GM18505 (cell line): Measurements from ENCODE around the gene SNRNP48.

Experiments
- ATAC-seq: cut with Tn5 transposase; IDR thresholded peaks from one replicate; pipeline ENCODE4 v1.9.1; 2021; ENCODE audit not compliant: unreplicated experiment
- POLR2A ChIP-seq: IDR thresholded peaks from 4 replicates; pipeline ENCODE4 v1.6.1; 2011; ENCODE audit warnings: borderline replicate concordance; ENCODE audit not compliant: insufficient read depth, insufficient read length; ENCODE audit errors: extremely low read depth

The SNRNP48 gene

GRCh38 chr6:7546896-7547295 lies 43.1 kb upstream of the SNRNP48 start:
- TF ChIP-seq POLR2A, result no peak

GRCh38 chr6:7547315-7547714 lies 42.7 kb upstream of the SNRNP48 start:
- TF ChIP-seq POLR2A, result no peak
- no peak for ATAC-seq

More at GRCh38 chr6:7546896-7547295, 43.1 kb upstream of the SNRNP48 start:
- no peak for ATAC-seq

- no peak for ATAC-seq
- no peak for TF ChIP-seq POLR2A
Observed at GRCh38 chr6:7550433-7550801, 39.6 kb upstream of the SNRNP48 start.

GRCh38 chr6:7554533-7555275 lies 35.3 kb upstream of the SNRNP48 start:
- no peak for TF ChIP-seq POLR2A
- ATAC-seq, result no peak

- no peak for TF ChIP-seq POLR2A
- no peak for ATAC-seq
Observed at GRCh38 chr6:7555671-7556070, 34.3 kb upstream of the SNRNP48 start.

- no peak for TF ChIP-seq POLR2A
- ATAC-seq, result no peak
Observed at GRCh38 chr6:7556394-7557106, 33.4 kb upstream of the SNRNP48 start.

GRCh38 chr6:7557652-7558051 lies 32.3 kb upstream of the SNRNP48 start:
- ATAC-seq, result no peak
- TF ChIP-seq POLR2A, result no peak

GRCh38 chr6:7558781-7559180 lies 31.2 kb upstream of the SNRNP48 start:
- ATAC-seq, result no peak

GRCh38 chr6:7559196-7559595 lies 30.8 kb upstream of the SNRNP48 start:
- TF ChIP-seq POLR2A, result no peak
- ATAC-seq, result no peak

More at GRCh38 chr6:7558781-7559180, 31.2 kb upstream of the SNRNP48 start:
- TF ChIP-seq POLR2A, result no peak

- TF ChIP-seq POLR2A, result no peak
- ATAC-seq, result no peak
Observed at GRCh38 chr6:7559651-7560385, 30.2 kb upstream of the SNRNP48 start.

- no peak for ATAC-seq
- TF ChIP-seq POLR2A, result no peak
Observed at GRCh38 chr6:7561153-7561964, 28.6 kb upstream of the SNRNP48 start.

GRCh38 chr6:7562769-7563168 lies 27.2 kb upstream of the SNRNP48 start:
- ATAC-seq, result no peak
- no peak for TF ChIP-seq POLR2A

GRCh38 chr6:7566107-7566506 lies 23.9 kb upstream of the SNRNP48 start:
- no peak for TF ChIP-seq POLR2A
- ATAC-seq, result no peak
